Progenitor cell of endocrine pancreas (in vitro differentiated cells): ENCODE data around the gene ATXN7L3. TPM values are rescaled to one million over a fixed set of nuclear protein-coding genes. Genes with fewer than 3 reads are reported as not detected.
"Not testable (repeated sequence)": the region's sequence is repeated elsewhere in the genome, so short reads cannot be mapped to it uniquely, and the experiment has no call there.

Experiments
- DNase-seq: peaks from one replicate; pipeline ENCODE4 v3.0.0; 2021; ENCODE audit warnings: low spot score; ENCODE audit not compliant: unreplicated experiment
- H3K27ac Mint-ChIP-seq: 2 replicates; pipeline ENCODE4 v1.8.0; 2021; ENCODE audit warnings: mild to moderate bottlenecking, moderate library complexity, mixed read lengths
- H3K27me3 Mint-ChIP-seq: 2 replicates; pipeline ENCODE4 v1.8.0; 2021; ENCODE audit warnings: mixed read lengths
- H3K36me3 Mint-ChIP-seq: 2 replicates; pipeline ENCODE4 v1.8.0; 2022; ENCODE audit warnings: mixed read lengths; ENCODE audit not compliant: insufficient read depth
- H3K4me1 Mint-ChIP-seq: 2 replicates; pipeline ENCODE4 v1.8.0; 2021; ENCODE audit warnings: low read depth, mixed read lengths
- H3K4me3 Mint-ChIP-seq: 2 replicates; pipeline ENCODE4 v1.8.0; 2021; ENCODE audit warnings: low read depth, mild to moderate bottlenecking, moderate library complexity, mixed read lengths
- H3K9me3 Mint-ChIP-seq: 2 replicates; pipeline ENCODE4 v1.8.0; 2021; ENCODE audit warnings: low read depth, mixed read lengths
- long read RNA-seq: library from polyadenylated mRNA; unstranded; transcript quantifications from one replicate; pipeline ENCODE4 v2.0.0, GENCODE V29; 2020
- total RNA-seq: library from RNA; stranded (reverse); gene quantifications from 2 replicates; pipeline ENCODE4 v1.2.1, GENCODE V29; 2021
- TF ChIP-seq, protein P1 (sequence below): fragments of 200-600 bp; sonication (generic); IDR thresholded peaks from one replicate; pipeline ENCODE4 v1.5.0; 2021; ENCODE audit warnings: antibody characterized with exemption, mild to moderate bottlenecking; ENCODE audit not compliant: unreplicated experiment

The ATXN7L3 gene, protein sequence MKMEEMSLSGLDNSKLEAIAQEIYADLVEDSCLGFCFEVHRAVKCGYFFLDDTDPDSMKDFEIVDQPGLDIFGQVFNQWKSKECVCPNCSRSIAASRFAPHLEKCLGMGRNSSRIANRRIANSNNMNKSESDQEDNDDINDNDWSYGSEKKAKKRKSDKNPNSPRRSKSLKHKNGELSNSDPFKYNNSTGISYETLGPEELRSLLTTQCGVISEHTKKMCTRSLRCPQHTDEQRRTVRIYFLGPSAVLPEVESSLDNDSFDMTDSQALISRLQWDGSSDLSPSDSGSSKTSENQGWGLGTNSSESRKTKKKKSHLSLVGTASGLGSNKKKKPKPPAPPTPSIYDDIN
- 117 and 135 TPM in 2 replicates for total RNA-seq
- long read RNA-seq, partial matches to known transcripts = 0 of 1 reads
- long read RNA-seq, other reads (novel, unspliced or antisense) = 0 of 1 reads

DNA sequence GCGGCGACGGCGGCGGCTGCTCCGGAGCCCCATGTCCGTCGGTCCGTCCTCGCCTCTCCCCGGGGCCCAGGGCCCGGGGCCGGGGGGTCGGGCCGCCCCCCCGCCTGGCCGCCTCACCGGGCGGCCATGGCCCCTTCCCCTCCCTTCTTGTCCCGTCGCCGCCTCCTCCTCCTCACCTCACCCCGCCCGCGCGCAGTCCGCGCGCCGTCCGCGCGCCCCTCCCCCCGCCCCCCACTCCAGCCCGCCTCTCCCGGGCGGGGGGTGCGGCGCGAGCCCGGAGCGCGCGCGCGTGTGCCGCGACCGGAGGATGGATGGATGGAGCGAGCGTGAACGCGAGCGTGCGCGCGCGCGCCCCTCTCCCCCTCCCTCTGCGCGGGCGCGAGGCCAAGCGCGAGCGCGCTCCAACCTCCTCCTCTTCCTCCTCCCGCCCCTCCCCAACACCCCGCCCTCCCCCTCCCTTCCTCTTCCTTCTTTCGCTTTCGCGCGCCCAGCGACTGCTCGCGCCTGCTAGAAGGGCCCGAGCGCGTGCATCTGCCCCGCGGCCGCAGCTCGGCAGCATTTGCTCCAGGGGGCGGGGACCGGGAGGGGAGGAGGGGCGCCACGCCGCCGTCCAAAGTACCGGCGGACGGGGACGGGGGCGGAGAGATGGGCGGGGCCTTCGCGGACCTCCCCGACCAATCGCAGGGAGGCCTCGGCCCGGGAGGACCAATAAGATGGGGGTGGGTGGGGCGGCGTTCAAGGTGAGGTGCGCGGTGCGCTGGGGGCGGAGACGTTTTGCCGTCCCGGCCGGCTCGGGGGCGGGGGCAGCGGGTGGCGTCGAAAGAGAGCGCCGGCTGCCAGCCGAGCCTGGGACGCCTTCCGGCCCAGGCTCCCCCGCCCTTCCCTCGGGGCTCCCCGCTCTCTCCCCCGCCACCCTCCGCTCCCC, at the start of gene ATXN7L3:
ATXN7L3 (minus strand) TSS at position 332 of the 925 bp plus-strand sequence. CDS start 1,814 bp downstream, outside the sequence.
- H3K4me1 Mint-ChIP-seq = peaks cover 20% of the 10 kb centered on the region
- peak within 1 kb of the TSS; percentile 83 for H3K4me3 Mint-ChIP-seq
- TF ChIP-seq, protein P1, sequence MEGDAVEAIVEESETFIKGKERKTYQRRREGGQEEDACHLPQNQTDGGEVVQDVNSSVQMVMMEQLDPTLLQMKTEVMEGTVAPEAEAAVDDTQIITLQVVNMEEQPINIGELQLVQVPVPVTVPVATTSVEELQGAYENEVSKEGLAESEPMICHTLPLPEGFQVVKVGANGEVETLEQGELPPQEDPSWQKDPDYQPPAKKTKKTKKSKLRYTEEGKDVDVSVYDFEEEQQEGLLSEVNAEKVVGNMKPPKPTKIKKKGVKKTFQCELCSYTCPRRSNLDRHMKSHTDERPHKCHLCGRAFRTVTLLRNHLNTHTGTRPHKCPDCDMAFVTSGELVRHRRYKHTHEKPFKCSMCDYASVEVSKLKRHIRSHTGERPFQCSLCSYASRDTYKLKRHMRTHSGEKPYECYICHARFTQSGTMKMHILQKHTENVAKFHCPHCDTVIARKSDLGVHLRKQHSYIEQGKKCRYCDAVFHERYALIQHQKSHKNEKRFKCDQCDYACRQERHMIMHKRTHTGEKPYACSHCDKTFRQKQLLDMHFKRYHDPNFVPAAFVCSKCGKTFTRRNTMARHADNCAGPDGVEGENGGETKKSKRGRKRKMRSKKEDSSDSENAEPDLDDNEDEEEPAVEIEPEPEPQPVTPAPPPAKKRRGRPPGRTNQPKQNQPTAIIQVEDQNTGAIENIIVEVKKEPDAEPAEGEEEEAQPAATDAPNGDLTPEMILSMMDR = no peak
- DNase-seq = peak; percentile 99
- H3K27ac Mint-ChIP-seq = peak within 1 kb of the TSS; percentile 97
- no peaks in the 10 kb centered on the region for H3K27me3 Mint-ChIP-seq
- peaks cover 10% of the 10 kb centered on the region for H3K36me3 Mint-ChIP-seq
- H3K9me3 Mint-ChIP-seq = no peaks in the 10 kb centered on the region

- Mint-ChIP-seq H3K27ac (no peak overlapping the region), H3K27me3 (no peaks in the 10 kb centered on the region), H3K4me1 (peaks cover 9% of the 10 kb centered on the region), H3K36me3 (no peaks in the 10 kb centered on the region), H3K4me3 (no peak overlapping the region), H3K9me3 (no peaks in the 10 kb centered on the region)
- TF ChIP-seq, protein P1 = no peak
- no peak for DNase-seq
Measured at GRCh38 chr17:44247876-44248736, 48.4 kb upstream of the ATXN7L3 start.

- no peaks in the 10 kb centered on the region for H3K36me3 Mint-ChIP-seq
- peaks cover 9% of the 10 kb centered on the region for H3K4me1 Mint-ChIP-seq
- DNase-seq = no peak
- no peak overlapping the region for H3K27ac Mint-ChIP-seq
- no peaks in the 10 kb centered on the region for H3K27me3 Mint-ChIP-seq
- H3K4me3 Mint-ChIP-seq = no peak overlapping the region
- TF ChIP-seq, protein P1 = no peak
- no peaks in the 10 kb centered on the region for H3K9me3 Mint-ChIP-seq
Measured at GRCh38 chr17:44247440-44247841, 47.8 kb upstream of the ATXN7L3 start.

GRCh38 chr17:44241106-44241624, 41.5 kb upstream of the ATXN7L3 start:
- Mint-ChIP-seq H3K27ac (no peak overlapping the region), H3K27me3 (peaks cover 4% of the 10 kb centered on the region), H3K9me3 (no peaks in the 10 kb centered on the region), H3K4me1 (peaks cover 8% of the 10 kb centered on the region), H3K4me3 (no peak overlapping the region), H3K36me3 (no peaks in the 10 kb centered on the region)
- TF ChIP-seq, protein P1 = no peak
- no peak for DNase-seq

GRCh38 chr17:44237886-44238285, 38.2 kb upstream of the ATXN7L3 start:
- H3K27ac Mint-ChIP-seq, H3K36me3 Mint-ChIP-seq, H3K4me1 Mint-ChIP-seq, DNase-seq, H3K4me3 Mint-ChIP-seq, H3K27me3 Mint-ChIP-seq, H3K9me3 Mint-ChIP-seq: not testable (repeated sequence)
